GM12892 (cell line): ENCODE results near the gene RPP38.

Experiments used
- POLR2A ChIP-seq: IDR thresholded peaks from 2 replicates; pipeline ENCODE4 v1.6.1; 2011; ENCODE audit warnings: low read depth, low read length, control low read depth
- TAF1 ChIP-seq: IDR thresholded peaks from 2 replicates; pipeline ENCODE4 v1.6.1; 2011; ENCODE audit warnings: low read depth, mild to moderate bottlenecking, control low read depth, low read length, borderline replicate concordance

- no peak for TF ChIP-seq TAF1
- no peak for TF ChIP-seq POLR2A
Observed at GRCh38 chr10:15053061-15053460, 44.1 kb upstream of the RPP38 start.
